H1 (cell line): Measurements from ENCODE around the gene SCP2. TPM values are rescaled to one million over a fixed set of nuclear protein-coding genes. Genes with fewer than 3 reads are reported as not detected.

Experiments used
- CHD1 ChIP-seq: IDR thresholded peaks from 2 replicates; pipeline ENCODE4 v1.6.1; 2012; ENCODE audit warnings: low read depth, low read length, improper control_type of control experiment
- CTBP2 ChIP-seq: IDR thresholded peaks from 2 replicates; pipeline ENCODE4 v1.7.0; 2011; ENCODE audit warnings: borderline replicate concordance, mild to moderate bottlenecking, moderate library complexity, mixed read lengths, low read length; ENCODE audit not compliant: insufficient read depth, insufficient read length
- GTF2F1 ChIP-seq: IDR thresholded peaks from 2 replicates; pipeline ENCODE4 v1.6.1; 2012; ENCODE audit warnings: low read depth, low read length, improper control_type of control experiment, borderline replicate concordance
- MAFK ChIP-seq: IDR thresholded peaks from 2 replicates; pipeline ENCODE4 v1.6.1; 2012; ENCODE audit warnings: low read depth, mild to moderate bottlenecking, improper control_type of control experiment, low read length
- PHF8 ChIP-seq: fragments of 200-600 bp; sonication (generic); conservative IDR thresholded peaks from 2 replicates; pipeline ENCODE4 v1.7.1; 2012; ENCODE audit warnings: low read depth, mild to moderate bottlenecking, inconsistent platforms, low read length, moderate library complexity
- POU5F1 ChIP-seq: IDR thresholded peaks from 2 replicates; pipeline ENCODE4 v1.6.1; 2011; ENCODE audit warnings: low read depth, mild to moderate bottlenecking, low read length, moderate library complexity
- TEAD4 ChIP-seq: IDR thresholded peaks from 2 replicates; pipeline ENCODE4 v1.6.1; 2012; ENCODE audit warnings: low read depth, low read length, inconsistent platforms, mixed read lengths
- polyA plus RNA-seq, 7 experiments: library from polyadenylated mRNA; depleted of rRNA in 3 of 7; stranded (reverse) in 5 of 7; unstranded in 2 of 7; fragments of >200 nt in 5 of 7; fragments of 200-250 nt in 2 of 7; gene quantifications; 1 replicate in 5 of 7; 2 replicates in 1 of 7; 4 replicates in 1 of 7; pipeline versions ENCODE4 v1.2.1 to v1.2.3, GENCODE V29; 2011 to 2013; ENCODE audit warnings: missing spikeins in 2 of 7, mixed read lengths in 2 of 7
- total RNA-seq: library from RNA; stranded (reverse); fragmentation: NEBNext Ultra II Directional; extraction: Animal tissue kit (Norgen Biotek cat#: 25700); gene quantifications from 2 replicates; pipeline ENCODE4 v1.2.1, GENCODE V29; 2021
- TF ChIP-seq, protein P1 (sequence below): fragments of 300-600 bp; sonication (generic); IDR thresholded peaks from 2 replicates; pipeline ENCODE4 v1.7.1; 2012; ENCODE audit warnings: low read length, moderate library complexity, mild to moderate bottlenecking, inconsistent platforms; ENCODE audit not compliant: insufficient replicate concordance
- TF ChIP-seq, protein P2 (sequence below), 3 experiments: IDR thresholded peaks; 1 replicate in 2 of 3; 2 replicates in 1 of 3; pipeline versions ENCODE4 v1.5.1 to v1.6.1; 2011; ENCODE audit warnings: low read length in 3 of 3, mild to moderate bottlenecking in 3 of 3, inconsistent platforms in 2 of 3, low read depth in 1 of 3, moderate library complexity in 1 of 3; ENCODE audit not compliant: insufficient read depth in 1 of 3; ENCODE audit errors: control extremely low read depth in 1 of 3

SCP2 gene
- total and polyA plus RNA-seq, 2 of the 8 experiments (the other 6 are each of a cell fraction or from before 2014, with no cell fraction given): 20.9 to 54.3 TPM

GRCh38 chr1:53073868-53074311 is 146.8 kb downstream of the SCP2 start (continued):
- no peak for TF ChIP-seq CHD1
- no peak for TF ChIP-seq POU5F1
- TF ChIP-seq TEAD4: no peak
- TF ChIP-seq, protein P1, sequence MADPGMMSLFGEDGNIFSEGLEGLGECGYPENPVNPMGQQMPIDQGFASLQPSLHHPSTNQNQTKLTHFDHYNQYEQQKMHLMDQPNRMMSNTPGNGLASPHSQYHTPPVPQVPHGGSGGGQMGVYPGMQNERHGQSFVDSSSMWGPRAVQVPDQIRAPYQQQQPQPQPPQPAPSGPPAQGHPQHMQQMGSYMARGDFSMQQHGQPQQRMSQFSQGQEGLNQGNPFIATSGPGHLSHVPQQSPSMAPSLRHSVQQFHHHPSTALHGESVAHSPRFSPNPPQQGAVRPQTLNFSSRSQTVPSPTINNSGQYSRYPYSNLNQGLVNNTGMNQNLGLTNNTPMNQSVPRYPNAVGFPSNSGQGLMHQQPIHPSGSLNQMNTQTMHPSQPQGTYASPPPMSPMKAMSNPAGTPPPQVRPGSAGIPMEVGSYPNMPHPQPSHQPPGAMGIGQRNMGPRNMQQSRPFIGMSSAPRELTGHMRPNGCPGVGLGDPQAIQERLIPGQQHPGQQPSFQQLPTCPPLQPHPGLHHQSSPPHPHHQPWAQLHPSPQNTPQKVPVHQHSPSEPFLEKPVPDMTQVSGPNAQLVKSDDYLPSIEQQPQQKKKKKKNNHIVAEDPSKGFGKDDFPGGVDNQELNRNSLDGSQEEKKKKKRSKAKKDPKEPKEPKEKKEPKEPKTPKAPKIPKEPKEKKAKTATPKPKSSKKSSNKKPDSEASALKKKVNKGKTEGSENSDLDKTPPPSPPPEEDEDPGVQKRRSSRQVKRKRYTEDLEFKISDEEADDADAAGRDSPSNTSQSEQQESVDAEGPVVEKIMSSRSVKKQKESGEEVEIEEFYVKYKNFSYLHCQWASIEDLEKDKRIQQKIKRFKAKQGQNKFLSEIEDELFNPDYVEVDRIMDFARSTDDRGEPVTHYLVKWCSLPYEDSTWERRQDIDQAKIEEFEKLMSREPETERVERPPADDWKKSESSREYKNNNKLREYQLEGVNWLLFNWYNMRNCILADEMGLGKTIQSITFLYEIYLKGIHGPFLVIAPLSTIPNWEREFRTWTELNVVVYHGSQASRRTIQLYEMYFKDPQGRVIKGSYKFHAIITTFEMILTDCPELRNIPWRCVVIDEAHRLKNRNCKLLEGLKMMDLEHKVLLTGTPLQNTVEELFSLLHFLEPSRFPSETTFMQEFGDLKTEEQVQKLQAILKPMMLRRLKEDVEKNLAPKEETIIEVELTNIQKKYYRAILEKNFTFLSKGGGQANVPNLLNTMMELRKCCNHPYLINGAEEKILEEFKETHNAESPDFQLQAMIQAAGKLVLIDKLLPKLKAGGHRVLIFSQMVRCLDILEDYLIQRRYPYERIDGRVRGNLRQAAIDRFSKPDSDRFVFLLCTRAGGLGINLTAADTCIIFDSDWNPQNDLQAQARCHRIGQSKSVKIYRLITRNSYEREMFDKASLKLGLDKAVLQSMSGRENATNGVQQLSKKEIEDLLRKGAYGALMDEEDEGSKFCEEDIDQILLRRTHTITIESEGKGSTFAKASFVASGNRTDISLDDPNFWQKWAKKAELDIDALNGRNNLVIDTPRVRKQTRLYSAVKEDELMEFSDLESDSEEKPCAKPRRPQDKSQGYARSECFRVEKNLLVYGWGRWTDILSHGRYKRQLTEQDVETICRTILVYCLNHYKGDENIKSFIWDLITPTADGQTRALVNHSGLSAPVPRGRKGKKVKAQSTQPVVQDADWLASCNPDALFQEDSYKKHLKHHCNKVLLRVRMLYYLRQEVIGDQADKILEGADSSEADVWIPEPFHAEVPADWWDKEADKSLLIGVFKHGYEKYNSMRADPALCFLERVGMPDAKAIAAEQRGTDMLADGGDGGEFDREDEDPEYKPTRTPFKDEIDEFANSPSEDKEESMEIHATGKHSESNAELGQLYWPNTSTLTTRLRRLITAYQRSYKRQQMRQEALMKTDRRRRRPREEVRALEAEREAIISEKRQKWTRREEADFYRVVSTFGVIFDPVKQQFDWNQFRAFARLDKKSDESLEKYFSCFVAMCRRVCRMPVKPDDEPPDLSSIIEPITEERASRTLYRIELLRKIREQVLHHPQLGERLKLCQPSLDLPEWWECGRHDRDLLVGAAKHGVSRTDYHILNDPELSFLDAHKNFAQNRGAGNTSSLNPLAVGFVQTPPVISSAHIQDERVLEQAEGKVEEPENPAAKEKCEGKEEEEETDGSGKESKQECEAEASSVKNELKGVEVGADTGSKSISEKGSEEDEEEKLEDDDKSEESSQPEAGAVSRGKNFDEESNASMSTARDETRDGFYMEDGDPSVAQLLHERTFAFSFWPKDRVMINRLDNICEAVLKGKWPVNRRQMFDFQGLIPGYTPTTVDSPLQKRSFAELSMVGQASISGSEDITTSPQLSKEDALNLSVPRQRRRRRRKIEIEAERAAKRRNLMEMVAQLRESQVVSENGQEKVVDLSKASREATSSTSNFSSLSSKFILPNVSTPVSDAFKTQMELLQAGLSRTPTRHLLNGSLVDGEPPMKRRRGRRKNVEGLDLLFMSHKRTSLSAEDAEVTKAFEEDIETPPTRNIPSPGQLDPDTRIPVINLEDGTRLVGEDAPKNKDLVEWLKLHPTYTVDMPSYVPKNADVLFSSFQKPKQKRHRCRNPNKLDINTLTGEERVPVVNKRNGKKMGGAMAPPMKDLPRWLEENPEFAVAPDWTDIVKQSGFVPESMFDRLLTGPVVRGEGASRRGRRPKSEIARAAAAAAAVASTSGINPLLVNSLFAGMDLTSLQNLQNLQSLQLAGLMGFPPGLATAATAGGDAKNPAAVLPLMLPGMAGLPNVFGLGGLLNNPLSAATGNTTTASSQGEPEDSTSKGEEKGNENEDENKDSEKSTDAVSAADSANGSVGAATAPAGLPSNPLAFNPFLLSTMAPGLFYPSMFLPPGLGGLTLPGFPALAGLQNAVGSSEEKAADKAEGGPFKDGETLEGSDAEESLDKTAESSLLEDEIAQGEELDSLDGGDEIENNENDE: no peak
- TF ChIP-seq MAFK: no peak
- TF ChIP-seq, protein P2, sequence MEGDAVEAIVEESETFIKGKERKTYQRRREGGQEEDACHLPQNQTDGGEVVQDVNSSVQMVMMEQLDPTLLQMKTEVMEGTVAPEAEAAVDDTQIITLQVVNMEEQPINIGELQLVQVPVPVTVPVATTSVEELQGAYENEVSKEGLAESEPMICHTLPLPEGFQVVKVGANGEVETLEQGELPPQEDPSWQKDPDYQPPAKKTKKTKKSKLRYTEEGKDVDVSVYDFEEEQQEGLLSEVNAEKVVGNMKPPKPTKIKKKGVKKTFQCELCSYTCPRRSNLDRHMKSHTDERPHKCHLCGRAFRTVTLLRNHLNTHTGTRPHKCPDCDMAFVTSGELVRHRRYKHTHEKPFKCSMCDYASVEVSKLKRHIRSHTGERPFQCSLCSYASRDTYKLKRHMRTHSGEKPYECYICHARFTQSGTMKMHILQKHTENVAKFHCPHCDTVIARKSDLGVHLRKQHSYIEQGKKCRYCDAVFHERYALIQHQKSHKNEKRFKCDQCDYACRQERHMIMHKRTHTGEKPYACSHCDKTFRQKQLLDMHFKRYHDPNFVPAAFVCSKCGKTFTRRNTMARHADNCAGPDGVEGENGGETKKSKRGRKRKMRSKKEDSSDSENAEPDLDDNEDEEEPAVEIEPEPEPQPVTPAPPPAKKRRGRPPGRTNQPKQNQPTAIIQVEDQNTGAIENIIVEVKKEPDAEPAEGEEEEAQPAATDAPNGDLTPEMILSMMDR (IDR thresholded peaks at IDR 0.05; ENCODE audit: control extremely low read depth in 1 of 3, insufficient read depth in 1 of 3, low read depth in 1 of 3, low read length in 3 of 3): no peak
- TF ChIP-seq CTBP2: no peak
- no peak for TF ChIP-seq PHF8
- no peak for TF ChIP-seq GTF2F1
